Calu3 (cell line): ENCODE results near the gene KCNK5. TPM values are rescaled to one million over a fixed set of nuclear protein-coding genes. Genes with fewer than 3 reads are reported as not detected.

Experiments
- BruUV-seq: library from RNA; stranded (reverse); fragments of 400-500 nt; replicated peaks from 2 replicates; lab custom pipeline; 2021; lab: Mats Ljungman, UMichigan
- CTCF ChIA-PET: fragments of 300-600 bp; sonication (Branson Sonifier 250); formaldehyde crosslinking; loops from one replicate; lab custom pipeline; 2022; ENCODE audit warnings: antibody characterized with exemption; lab: Charles Lee
- DNase-seq: peaks from one replicate; pipeline ENCODE4 v3.0.0; 2022
- H3K27ac Mint-ChIP-seq: one replicate; pipeline ENCODE4 v1.8.0; 2022; ENCODE audit warnings: mixed read lengths; ENCODE audit not compliant: unreplicated experiment
- H3K27me3 Mint-ChIP-seq: one replicate; pipeline ENCODE4 v1.8.0; 2022; ENCODE audit warnings: mixed read lengths; ENCODE audit not compliant: unreplicated experiment
- H3K36me3 Mint-ChIP-seq: one replicate; pipeline ENCODE4 v1.8.0; 2022; ENCODE audit warnings: mild to moderate bottlenecking, moderate library complexity, mixed read lengths; ENCODE audit not compliant: insufficient read depth, unreplicated experiment
- H3K4me1 Mint-ChIP-seq: one replicate; pipeline ENCODE4 v1.8.0; 2022; ENCODE audit warnings: mild to moderate bottlenecking, low read depth, mixed read lengths; ENCODE audit not compliant: unreplicated experiment
- H3K4me3 Mint-ChIP-seq: one replicate; pipeline ENCODE4 v1.8.0; 2022; ENCODE audit warnings: mild to moderate bottlenecking, low read depth, moderate library complexity, mixed read lengths; ENCODE audit not compliant: unreplicated experiment
- H3K9me3 Mint-ChIP-seq: one replicate; pipeline ENCODE4 v1.8.0; 2022; ENCODE audit warnings: low read depth, mixed read lengths; ENCODE audit not compliant: unreplicated experiment
- CTCF ChIP-seq: fragments of 200-600 bp; IDR thresholded peaks from one replicate; pipeline ENCODE4 v1.8.0; 2022; ENCODE audit warnings: antibody characterized with exemption; ENCODE audit not compliant: unreplicated experiment
- intact Hi-C: fragments of 100-400 bp; cut with micrococcal nuclease; formaldehyde crosslinking; loops from one replicate; pipeline ENCODE4 v1.10.0; 2022; ENCODE audit not compliant: unreplicated experiment
- total RNA-seq: library from RNA; stranded (reverse); gene quantifications from 2 replicates; pipeline ENCODE4 v1.2.3, GENCODE V29; 2022

KCNK5 gene
- total RNA-seq, 1 experiment from 2014 or later: 62.4 TPM

DNA sequence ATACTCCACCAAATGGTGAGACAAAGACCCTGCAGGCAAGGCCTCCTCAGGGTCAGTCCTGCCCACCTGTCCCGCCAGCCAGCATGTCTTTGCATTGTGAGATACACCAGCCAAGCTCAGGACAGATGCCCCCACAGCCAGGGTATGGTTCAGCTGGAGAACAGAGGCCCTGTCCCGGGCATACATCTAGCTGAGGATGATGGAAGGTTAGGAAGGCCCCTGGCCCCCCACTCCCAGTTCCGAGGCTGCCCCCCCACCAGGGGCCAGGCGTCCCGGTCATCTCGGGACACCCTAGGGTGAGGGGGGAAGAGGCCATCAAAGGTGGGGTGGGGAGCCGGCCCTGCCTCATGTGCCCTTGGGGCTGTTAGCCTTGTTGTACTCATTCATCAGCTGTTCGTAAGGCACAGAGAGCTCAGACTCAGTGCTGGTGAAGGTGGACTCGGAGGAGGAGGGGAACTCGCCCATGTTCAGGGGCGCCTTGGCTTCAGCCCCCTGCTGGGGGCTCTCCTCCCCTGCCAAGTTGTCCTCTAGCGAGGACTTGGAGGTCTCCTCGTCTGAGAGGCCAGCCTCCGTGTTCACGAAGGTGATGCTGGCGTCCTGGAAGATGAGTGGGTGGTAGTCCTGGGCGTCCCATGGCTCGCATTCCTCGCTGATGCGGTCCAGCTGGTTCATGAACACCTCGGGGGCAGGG lies 38.6 kb downstream of the KCNK5 start:
- no peak overlapping the region for H3K4me3 Mint-ChIP-seq
- H3K27me3 Mint-ChIP-seq: no peaks in the 10 kb centered on the region
- no peak overlapping the region for H3K27ac Mint-ChIP-seq
- H3K36me3 Mint-ChIP-seq: peaks cover 77% of the 10 kb centered on the region
- no peak for TF ChIP-seq CTCF
- DNase-seq: no peak
- H3K9me3 Mint-ChIP-seq: no peaks in the 10 kb centered on the region
- intact Hi-C loops: no loop called here
- CTCF ChIA-PET: interaction anchor here (0.6 to 1.9 kb wide), 13 partner anchors 7 to 161 kb away, joined by 3 to 14 read pairs (median 4); no protein-coding TSS in a partner anchor
- H3K4me1 Mint-ChIP-seq: peaks cover 50% of the 10 kb centered on the region
- no TSS peak for BruUV-seq

GRCh38 chr6:39189915-39190544 lies 39.2 kb downstream of the KCNK5 start:
- peak; percentile 70 for TF ChIP-seq CTCF
- intact Hi-C loops: loop anchor here (5.0 kb wide), 2 partner anchors 37 to 92 kb away; partner anchors contain the start of gene KCNK5
- Mint-ChIP-seq H3K4me1 (peaks cover 56% of the 10 kb centered on the region), H3K27me3 (no peaks in the 10 kb centered on the region), H3K9me3 (no peaks in the 10 kb centered on the region), H3K4me3 (no peak overlapping the region), H3K36me3 (peaks cover 78% of the 10 kb centered on the region), H3K27ac (no peak overlapping the region)
- peak; percentile 67 for DNase-seq
- CTCF ChIA-PET: interaction anchor here (0.5 to 1.9 kb wide), 15 partner anchors 8 to 161 kb away, joined by 3 to 14 read pairs (median 4); no protein-coding TSS in a partner anchor
- BruUV-seq: no TSS peak

GRCh38 chr6:39189131-39189530 lies 40.1 kb downstream of the KCNK5 start:
- H3K36me3 Mint-ChIP-seq: peaks cover 75% of the 10 kb centered on the region
- no peak for TF ChIP-seq CTCF
- no peaks in the 10 kb centered on the region for H3K27me3 Mint-ChIP-seq
- intact Hi-C loops: loop anchor here (5.0 kb wide), 2 partner anchors 38 to 93 kb away; partner anchors contain the start of gene KCNK5
- no TSS peak for BruUV-seq
- H3K9me3 Mint-ChIP-seq: no peaks in the 10 kb centered on the region
- peaks cover 63% of the 10 kb centered on the region for H3K4me1 Mint-ChIP-seq
- no peak overlapping the region for H3K27ac Mint-ChIP-seq
- H3K4me3 Mint-ChIP-seq: no peak overlapping the region
- CTCF ChIA-PET: interaction anchor here (1.6 to 1.8 kb wide), 2 partner anchors 11 to 114 kb away, joined by 9 to 14 read pairs; no protein-coding TSS in a partner anchor
- no peak for DNase-seq

GRCh38 chr6:39188571-39188970 lies 40.7 kb downstream of the KCNK5 start:
- DNase-seq: no peak
- no TSS peak for BruUV-seq
- intact Hi-C loops: loop anchor here (5.0 kb wide), 2 partner anchors 39 to 94 kb away; partner anchors contain the start of gene KCNK5
- Mint-ChIP-seq H3K27ac (no peak overlapping the region), H3K4me1 (peaks cover 57% of the 10 kb centered on the region), H3K9me3 (no peaks in the 10 kb centered on the region), H3K27me3 (no peaks in the 10 kb centered on the region), H3K4me3 (no peak overlapping the region), H3K36me3 (peaks cover 75% of the 10 kb centered on the region)
- CTCF ChIA-PET: no interaction called here
- no peak for TF ChIP-seq CTCF
